ENCODE results near the gene MDFIC.

DNA sequence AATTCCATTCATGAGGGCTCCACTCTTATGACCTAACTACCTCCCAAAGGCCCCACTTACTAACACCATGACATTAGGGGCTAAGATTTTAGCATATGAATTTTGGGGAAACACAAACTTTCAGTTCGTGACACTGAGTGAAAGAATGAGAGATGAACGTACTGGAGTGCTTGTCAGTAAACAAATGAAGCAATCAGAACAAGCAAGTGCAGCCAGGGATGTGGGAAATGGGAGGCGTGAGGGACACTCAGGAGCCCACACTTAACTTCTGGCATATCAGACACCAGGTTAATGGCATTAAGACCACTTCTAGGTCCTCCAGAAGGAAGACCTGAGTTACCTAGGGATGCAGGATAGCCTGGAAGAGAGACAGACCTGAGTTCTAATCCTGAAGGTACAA lies 2.3 kb upstream of the MDFIC start:
- TF ChIP-seq POLR2A (IDR thresholded peaks at IDR 0.05; ENCODE audit: low read length) (no peak), GATA1 (IDR thresholded peaks at IDR 0.05; ENCODE audit: low read depth, low read length) (no peak)
